HepG2 (cell line): ENCODE data around the gene CCDC183. TPM values are rescaled to one million over a fixed set of nuclear protein-coding genes. Genes with fewer than 3 reads are reported as not detected.
A peak's percentile ranks its signal among the peaks of the same experiment; 100 is the strongest.

Experiments
- FOXA3 ChIP-seq: IDR thresholded peaks from 2 replicates; pipeline ENCODE4 v1.6.1; 2016; ENCODE audit warnings: missing genetic modification reagents, missing compliant biosample characterization
- FOXJ3 ChIP-seq: sonication (generic); formaldehyde crosslinking; IDR thresholded peaks from 2 replicates; pipeline ENCODE4 v1.4.0; 2020; ENCODE audit warnings: missing genetic modification reagents, mild to moderate bottlenecking, borderline replicate concordance
- HOXA5 ChIP-seq: sonication (generic); formaldehyde crosslinking; IDR thresholded peaks from 2 replicates; pipeline ENCODE4 v1.4.0; 2020; ENCODE audit warnings: missing genetic modification reagents
- KLF16 ChIP-seq, 2 experiments: sonication (generic) in 1 of 2; formaldehyde crosslinking in 1 of 2; IDR thresholded peaks; 2 replicates each; pipeline versions ENCODE4 v1.6.1 to v1.8.0; 2016 to 2023; ENCODE audit warnings: missing genetic modification reagents in 2 of 2, missing compliant biosample characterization in 1 of 2
- MEIS2 ChIP-seq: sonication (generic); formaldehyde crosslinking; IDR thresholded peaks from 2 replicates; pipeline ENCODE4 v1.9.0; 2021; ENCODE audit warnings: mild to moderate bottlenecking, missing genetic modification reagents
- MYC ChIP-seq: sonication (generic); formaldehyde crosslinking; IDR thresholded peaks from 2 replicates; pipeline ENCODE4 v1.9.0; 2021; ENCODE audit warnings: missing genetic modification reagents, borderline replicate concordance
- NKX3-1 ChIP-seq: sonication (generic); formaldehyde crosslinking; IDR thresholded peaks from 2 replicates; pipeline ENCODE4 v1.5.0; 2020; ENCODE audit warnings: missing genetic modification reagents
- PPARG ChIP-seq: conservative IDR thresholded peaks from 2 replicates; pipeline ENCODE4 v1.6.1; 2016; ENCODE audit warnings: missing biosample characterization, missing genetic modification reagents
- RFXAP ChIP-seq: sonication (generic); formaldehyde crosslinking; IDR thresholded peaks from 2 replicates; pipeline ENCODE4 v1.4.0; 2020; ENCODE audit warnings: missing genetic modification reagents, borderline replicate concordance
- SALL1 ChIP-seq: sonication (generic); formaldehyde crosslinking; IDR thresholded peaks from 2 replicates; pipeline ENCODE4 v1.8.0; 2022; ENCODE audit warnings: mild to moderate bottlenecking, missing genetic modification reagents
- STAG1 ChIP-seq: sonication (generic); formaldehyde crosslinking; IDR thresholded peaks from 2 replicates; pipeline ENCODE4 v1.4.0; 2020; ENCODE audit warnings: missing genetic modification reagents
- ZBED4 ChIP-seq: sonication (generic); formaldehyde crosslinking; IDR thresholded peaks from 2 replicates; pipeline ENCODE4 v1.4.0; 2020; ENCODE audit warnings: missing genetic modification reagents, borderline replicate concordance
- ZFX ChIP-seq: sonication (generic); formaldehyde crosslinking; IDR thresholded peaks from 2 replicates; pipeline ENCODE4 v1.4.0; 2020; ENCODE audit warnings: mild to moderate bottlenecking, low read depth, missing genetic modification reagents, moderate library complexity
- ZNF224 ChIP-seq: sonication (generic); formaldehyde crosslinking; IDR thresholded peaks from 2 replicates; pipeline ENCODE4 v1.5.0; 2020; ENCODE audit warnings: mild to moderate bottlenecking, missing genetic modification reagents
- ZNF747 ChIP-seq: sonication (generic); formaldehyde crosslinking; IDR thresholded peaks from 2 replicates; pipeline ENCODE4 v1.8.1; 2023; ENCODE audit warnings: missing genetic modification reagents, mild to moderate bottlenecking, borderline replicate concordance
- ZNF772 ChIP-seq: sonication (generic); formaldehyde crosslinking; IDR thresholded peaks from 2 replicates; pipeline ENCODE4 v1.5.0; 2020; ENCODE audit warnings: mild to moderate bottlenecking, missing genetic modification reagents
- ZNF788 ChIP-seq: sonication (generic); formaldehyde crosslinking; IDR thresholded peaks from 2 replicates; pipeline ENCODE4 v1.5.0; 2020; ENCODE audit warnings: mild to moderate bottlenecking, missing genetic modification reagents, borderline replicate concordance
- polyA plus RNA-seq, 8 experiments: library from polyadenylated mRNA; depleted of rRNA in 3 of 8; stranded (reverse) in 7 of 8; unstranded in 1 of 8; fragments of >200 nt; fragmentation: Illumina TruSeq in 4 of 8; extraction: Trizol in 4 of 8; gene quantifications; 2 replicates each; pipeline versions ENCODE4 v1.2.1 to v1.2.3, GENCODE V29; 2011 to 2016; ENCODE audit warnings: low read depth in 4 of 8, missing spikeins in 1 of 8, mixed read lengths in 1 of 8; ENCODE audit not compliant: insufficient read depth in 1 of 8
- total RNA-seq, 5 experiments: library from RNA; depleted of rRNA; stranded (reverse); fragments of >200 nt; fragmentation: Illumina TruSeq; extraction: Trizol; gene quantifications; 2 replicates each; pipeline ENCODE4 v1.2.3, GENCODE V29; 2016; ENCODE audit warnings: low read depth in 1 of 5
- TF ChIP-seq, protein P1 (sequence below): sonication (generic); formaldehyde crosslinking; IDR thresholded peaks from 2 replicates; pipeline ENCODE4 v1.5.1; 2020; ENCODE audit warnings: missing genetic modification reagents, mild to moderate bottlenecking, borderline replicate concordance
- TF ChIP-seq, protein P2 (sequence below): sonication (generic); formaldehyde crosslinking; IDR thresholded peaks from 2 replicates; pipeline ENCODE4 v1.4.0; 2020; ENCODE audit warnings: missing genetic modification reagents; ENCODE audit errors: not compliant biosample characterization

CCDC183 gene
- total and polyA plus RNA-seq, 2 of the 13 experiments (the other 11 are each of a cell fraction or from before 2014, with no cell fraction given) = 5.0 to 66.4 TPM

GRCh38 chr9:136788644-136789522 lies 7.3 kb upstream of the CCDC183 start (continued):
- peak; percentile 67 for TF ChIP-seq ZBED4
- peak; percentile 51; the same call in 1 of the 2 replicates for TF ChIP-seq ZNF788 (CRISPR knock-in tag)
- TF ChIP-seq, protein P1, sequence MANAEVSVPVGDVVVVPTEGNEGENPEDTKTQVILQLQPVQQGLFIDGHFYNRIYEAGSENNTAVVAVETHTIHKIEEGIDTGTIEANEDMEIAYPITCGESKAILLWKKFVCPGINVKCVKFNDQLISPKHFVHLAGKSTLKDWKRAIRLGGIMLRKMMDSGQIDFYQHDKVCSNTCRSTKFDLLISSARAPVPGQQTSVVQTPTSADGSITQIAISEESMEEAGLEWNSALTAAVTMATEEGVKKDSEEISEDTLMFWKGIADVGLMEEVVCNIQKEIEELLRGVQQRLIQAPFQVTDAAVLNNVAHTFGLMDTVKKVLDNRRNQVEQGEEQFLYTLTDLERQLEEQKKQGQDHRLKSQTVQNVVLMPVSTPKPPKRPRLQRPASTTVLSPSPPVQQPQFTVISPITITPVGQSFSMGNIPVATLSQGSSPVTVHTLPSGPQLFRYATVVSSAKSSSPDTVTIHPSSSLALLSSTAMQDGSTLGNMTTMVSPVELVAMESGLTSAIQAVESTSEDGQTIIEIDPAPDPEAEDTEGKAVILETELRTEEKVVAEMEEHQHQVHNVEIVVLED (CRISPR knock-in tag) = peak; percentile 32; the same call in 1 of the 2 replicates
- peak; percentile 52; the same call in 1 of the 2 replicates for TF ChIP-seq HOXA5
- TF ChIP-seq SALL1 (CRISPR knock-in tag) = peak; percentile 63
- peak; percentile 14; the same call in 1 of the 2 replicates for TF ChIP-seq STAG1
- peak; percentile 78; the same call in 1 of the 2 replicates for TF ChIP-seq ZNF224 (CRISPR knock-in tag)
- peak; percentile 40; the same call in 1 of the 2 replicates for TF ChIP-seq ZNF772
- 0 out of 2 replicates have a peak, but pooled peaks have one; percentile 37 for TF ChIP-seq FOXA3
- peak; percentile 63; the same call in 1 of the 2 replicates for TF ChIP-seq NKX3-1 (CRISPR knock-in tag)
- TF ChIP-seq KLF16 (CRISPR knock-in tag; IDR thresholded peaks at IDR 0.05) = 0 out of 4 replicates have a peak, but pooled peaks of 1 of the 2 experiments have one; percentile 18
- peak; percentile 58 for TF ChIP-seq MYC (CRISPR knock-in tag)
- TF ChIP-seq, protein P2, sequence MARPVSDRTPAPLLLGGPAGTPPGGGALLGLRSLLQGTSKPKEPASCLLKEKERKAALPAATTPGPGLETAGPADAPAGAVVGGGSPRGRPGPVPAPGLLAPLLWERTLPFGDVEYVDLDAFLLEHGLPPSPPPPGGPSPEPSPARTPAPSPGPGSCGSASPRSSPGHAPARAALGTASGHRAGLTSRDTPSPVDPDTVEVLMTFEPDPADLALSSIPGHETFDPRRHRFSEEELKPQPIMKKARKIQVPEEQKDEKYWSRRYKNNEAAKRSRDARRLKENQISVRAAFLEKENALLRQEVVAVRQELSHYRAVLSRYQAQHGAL (CRISPR knock-in tag) = peak; percentile 75
- TF ChIP-seq FOXJ3 (CRISPR knock-in tag) = peak; percentile 80; the same call in 1 of the 2 replicates
- peak; percentile 58; the same call in 1 of the 2 replicates for TF ChIP-seq ZFX (CRISPR knock-in tag)
- TF ChIP-seq PPARG (CRISPR knock-in tag) = peak; percentile 65; the same call in 1 of the 2 replicates
- peak; percentile 55; the same call in 1 of the 2 replicates for TF ChIP-seq ZNF747 (CRISPR knock-in tag)
- TF ChIP-seq RFXAP (CRISPR knock-in tag) = 0 out of 2 replicates have a peak, but pooled peaks have one; percentile 79
- 0 out of 2 replicates have a peak, but pooled peaks have one; percentile 46 for TF ChIP-seq MEIS2
- TF ChIP-seq, all 625 proteins: peak for 174; not testable (repeated sequence) for 451
